Measurements from ENCODE around the gene MECP2.
"Not testable (repeated sequence)": the region's sequence is repeated elsewhere in the genome, so short reads cannot be mapped to it uniquely, and the experiment has no call there.

Gene MECP2

DNA sequence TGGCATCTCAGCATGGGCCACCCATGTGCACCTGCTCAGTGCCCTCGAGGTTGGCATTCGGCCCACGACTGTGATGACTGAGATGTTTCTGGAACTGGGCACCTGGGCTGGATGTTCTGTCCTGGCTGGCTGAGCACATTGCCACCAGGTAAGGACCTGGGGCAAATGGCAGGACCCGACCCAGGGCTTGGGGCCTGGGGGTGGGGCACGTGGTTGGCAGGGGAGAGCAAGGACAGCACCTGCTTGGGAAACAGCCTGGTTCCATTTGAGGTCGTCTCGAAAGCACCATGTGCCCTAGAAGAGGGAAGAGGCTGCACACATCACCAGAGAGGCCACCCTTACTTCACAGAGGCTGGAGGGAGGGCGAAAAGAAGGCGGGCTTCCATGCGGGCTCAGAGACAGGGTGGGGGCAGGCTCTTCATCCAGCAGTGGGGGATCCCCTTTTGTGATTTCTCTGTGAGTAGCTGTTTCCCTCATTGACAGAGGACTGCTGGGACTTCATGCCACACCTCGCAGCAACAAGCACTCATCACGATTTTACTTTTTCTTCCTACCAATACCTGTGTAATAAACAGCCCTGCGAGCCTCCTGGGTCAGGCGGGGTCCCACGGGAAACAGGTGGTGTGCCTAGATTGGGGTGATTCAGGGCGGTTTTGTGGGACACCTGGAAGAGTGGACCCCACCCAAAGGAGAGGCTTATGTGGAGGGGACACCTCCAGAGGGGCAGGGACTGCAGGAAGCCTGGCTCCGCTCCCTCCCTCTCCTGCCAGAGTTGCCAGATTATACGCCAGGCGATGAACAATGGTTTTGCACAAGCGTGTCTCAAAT, 113.0 kb downstream of the MECP2 start:
- DNase-seq = no peak

DNA sequence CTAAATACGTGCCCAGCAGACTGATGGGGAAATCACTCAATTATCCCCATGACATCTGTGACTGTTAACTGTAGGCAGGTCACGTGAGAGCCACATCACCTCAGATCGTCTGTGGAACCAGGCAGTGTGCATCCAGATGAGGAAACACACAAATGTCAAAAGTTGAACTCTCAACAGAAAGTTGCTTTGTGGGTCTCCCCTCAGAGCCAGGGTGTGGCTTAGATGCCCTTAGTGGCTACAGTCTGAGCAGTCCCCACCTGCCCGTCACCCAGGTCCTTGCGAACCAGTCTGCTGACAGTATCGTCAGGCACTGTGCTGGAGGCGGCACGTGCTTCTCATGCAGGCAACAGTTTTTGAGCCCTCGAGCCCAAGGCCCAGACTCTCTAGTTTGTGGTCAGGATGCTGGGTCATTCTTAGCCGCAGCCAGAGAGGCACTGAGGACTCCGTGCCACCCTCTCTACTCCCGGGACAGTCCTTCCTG, 114.2 kb downstream of the MECP2 start:
- DNase-seq = no peak

DNA sequence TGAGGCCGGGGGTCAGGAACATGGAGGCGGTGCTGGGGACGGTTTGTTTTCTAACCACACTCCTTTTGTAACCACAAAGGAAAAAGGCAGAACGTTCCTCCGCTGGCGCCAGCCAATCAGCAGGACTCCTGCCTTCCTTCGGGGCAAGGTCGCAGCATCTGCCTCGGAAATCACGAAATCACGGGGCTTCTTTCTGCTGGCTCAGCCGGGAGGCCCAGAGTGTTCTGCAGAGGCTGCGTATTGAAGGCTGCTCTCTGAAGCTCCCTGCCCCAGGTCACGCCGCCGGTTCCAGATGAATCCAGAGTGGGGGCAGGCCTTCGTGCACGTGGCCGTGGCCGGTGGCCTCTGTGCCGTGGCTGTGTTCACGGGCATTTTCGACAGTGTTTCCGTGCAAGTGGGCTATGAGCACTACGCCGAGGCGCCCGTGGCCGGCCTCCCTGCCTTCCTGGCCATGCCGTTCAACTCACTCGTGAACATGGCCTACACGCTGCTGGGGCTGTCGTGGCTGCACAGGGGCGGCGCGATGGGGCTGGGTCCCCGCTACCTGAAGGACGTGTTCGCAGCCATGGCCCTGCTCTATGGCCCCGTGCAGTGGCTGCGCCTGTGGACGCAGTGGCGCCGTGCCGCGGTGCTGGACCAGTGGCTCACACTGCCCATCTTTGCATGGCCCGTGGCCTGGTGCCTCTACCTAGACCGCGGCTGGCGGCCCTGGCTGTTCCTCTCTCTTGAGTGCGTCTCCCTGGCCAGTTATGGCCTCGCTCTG, 115.6 kb downstream of the MECP2 start:
- DNase-seq = no peak

DNA sequence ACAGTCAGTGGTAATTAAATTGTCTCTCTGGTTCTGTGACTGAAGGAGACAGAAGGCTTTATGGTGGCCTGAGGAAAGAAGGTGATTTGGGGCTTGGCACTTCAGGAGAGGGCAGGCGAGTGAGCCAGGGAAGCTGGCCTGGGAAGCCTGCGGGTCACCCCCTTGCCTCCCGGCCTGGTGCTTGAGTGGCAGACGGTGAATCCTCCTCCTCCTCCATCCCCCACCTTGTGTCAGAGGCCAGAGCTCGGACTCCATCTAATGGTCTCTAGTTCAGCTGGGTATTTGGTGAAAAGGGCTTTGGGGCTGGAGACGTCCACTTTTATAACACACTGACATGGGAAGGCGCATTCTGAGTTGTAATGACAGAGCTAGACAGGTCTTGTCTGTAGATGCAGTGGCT, 116.3 kb downstream of the MECP2 start:
- no peak for DNase-seq

DNA sequence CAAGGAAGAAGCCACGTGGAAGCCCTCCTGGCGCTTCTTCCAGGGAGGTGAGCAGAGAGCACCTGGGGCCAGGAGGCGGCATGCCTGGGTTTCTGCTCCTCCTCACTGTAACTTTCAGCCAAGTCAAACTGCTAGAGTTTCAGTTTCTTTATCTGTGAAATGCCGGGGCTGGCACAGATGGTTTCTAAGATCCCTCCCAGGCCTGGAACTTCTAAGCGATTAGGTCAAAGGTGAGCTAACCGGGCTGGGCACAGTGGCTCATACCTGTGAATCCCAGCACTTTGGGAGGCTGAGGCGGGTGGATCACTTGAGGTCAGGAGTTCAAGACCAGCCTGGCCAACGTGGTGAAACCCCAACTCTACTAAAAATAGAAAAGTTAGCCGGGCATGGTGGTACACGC, 117.1 kb downstream of the MECP2 start:
- not testable (repeated sequence) for DNase-seq

DNA sequence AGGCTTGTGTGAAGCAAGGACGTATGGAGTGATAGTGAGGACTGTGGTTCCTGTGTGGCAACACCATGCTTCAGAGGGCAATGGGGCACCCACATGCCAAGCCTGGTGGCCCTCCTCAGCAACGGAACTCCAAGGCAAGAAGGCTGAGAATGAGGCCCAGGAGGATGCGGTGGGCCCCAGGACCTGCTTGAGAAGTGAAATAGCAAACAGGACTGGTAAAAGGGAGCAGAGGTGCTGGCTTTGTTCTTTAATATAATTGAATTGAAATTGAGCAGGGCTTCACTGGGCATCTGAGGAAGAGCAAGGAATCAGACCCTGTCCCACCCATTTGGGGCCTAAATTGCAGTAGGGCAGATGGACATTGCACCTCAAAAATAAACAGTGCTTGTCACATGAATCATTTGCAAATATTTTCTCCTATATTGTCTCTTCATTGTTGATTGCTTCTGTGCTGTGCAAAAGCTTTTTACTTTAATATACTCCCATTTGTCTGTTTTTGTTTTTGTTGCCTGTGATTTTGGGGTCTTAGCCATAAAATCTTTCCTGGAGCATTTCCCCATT, 122.7 kb downstream of the MECP2 start:
- DNase-seq = no peak

DNA sequence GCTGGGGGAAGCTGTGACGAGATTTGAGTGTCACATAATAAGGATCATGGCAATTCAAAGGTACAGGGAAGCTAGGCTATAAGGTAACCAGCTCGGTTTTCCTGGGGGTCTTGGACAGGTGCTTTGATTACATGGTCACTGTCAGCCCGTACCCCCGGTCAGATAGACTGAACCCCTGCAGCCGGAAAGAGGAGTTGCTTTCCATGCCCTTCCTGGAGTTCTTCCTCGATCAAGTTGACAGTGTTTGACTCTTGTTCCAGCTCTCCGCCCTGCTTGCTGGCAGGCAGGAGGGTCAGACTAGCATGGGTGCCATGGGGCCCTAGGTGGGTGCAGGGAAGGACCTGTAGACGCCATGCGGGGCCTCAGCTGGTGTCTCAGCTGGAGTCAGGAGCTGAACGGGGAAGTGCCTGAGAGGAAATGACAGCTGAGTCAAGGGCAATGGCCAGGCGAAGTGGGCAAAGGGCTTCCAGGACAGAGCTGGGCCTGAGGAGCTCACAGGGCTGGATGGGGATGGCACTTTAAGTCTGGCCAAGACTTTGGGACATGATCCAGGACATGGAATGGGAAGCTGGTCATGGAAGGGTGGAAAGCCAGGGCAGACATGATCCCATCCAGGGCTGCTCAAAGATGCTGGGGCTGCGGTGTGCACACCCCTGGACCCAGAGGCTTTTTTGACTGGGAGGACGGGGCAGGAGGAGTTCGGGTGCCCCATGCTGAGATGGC, 123.4 kb downstream of the MECP2 start:
- DNase-seq = no peak

DNA sequence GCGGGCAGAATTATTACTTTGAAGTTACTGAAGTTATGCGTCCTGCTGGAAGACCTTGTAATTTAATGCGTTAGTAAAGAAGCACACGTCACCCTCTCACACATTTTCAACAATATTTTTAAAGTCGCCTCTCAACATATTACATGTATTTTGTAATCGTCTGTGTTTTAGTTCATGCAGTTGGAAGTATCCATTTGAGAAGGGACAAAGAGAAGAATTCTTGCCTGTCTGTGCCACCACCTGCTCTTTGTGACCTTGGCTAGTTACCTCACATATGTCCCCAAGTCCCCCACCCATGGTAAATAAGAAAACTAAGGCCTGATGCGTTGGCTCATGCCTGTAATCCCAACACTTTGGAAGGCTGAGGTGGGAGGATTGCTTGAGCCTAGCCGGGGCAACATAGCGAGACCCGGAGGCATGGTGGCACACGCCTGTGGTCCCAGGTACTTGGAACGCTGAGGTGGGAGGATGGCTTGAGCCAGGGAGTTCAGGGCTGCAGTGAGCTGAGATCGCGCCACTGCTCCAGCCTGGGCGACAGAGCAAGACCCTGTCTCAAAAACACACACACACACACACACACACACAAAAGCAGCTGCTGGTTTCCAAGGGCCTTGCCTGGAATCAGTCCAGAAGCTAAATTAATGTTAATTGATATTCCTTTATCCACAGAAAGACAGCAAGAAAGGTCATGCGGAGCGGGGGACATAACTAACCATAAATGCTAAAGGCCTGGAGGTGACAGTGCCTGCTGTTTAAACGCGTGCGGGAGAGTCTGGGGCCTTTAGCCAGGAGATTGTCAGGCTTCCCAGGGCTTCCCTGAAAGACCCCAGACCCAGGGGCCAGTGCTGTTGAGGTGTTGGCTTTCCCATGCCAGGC, 124.2 kb downstream of the MECP2 start:
- DNase-seq = no peak

DNA sequence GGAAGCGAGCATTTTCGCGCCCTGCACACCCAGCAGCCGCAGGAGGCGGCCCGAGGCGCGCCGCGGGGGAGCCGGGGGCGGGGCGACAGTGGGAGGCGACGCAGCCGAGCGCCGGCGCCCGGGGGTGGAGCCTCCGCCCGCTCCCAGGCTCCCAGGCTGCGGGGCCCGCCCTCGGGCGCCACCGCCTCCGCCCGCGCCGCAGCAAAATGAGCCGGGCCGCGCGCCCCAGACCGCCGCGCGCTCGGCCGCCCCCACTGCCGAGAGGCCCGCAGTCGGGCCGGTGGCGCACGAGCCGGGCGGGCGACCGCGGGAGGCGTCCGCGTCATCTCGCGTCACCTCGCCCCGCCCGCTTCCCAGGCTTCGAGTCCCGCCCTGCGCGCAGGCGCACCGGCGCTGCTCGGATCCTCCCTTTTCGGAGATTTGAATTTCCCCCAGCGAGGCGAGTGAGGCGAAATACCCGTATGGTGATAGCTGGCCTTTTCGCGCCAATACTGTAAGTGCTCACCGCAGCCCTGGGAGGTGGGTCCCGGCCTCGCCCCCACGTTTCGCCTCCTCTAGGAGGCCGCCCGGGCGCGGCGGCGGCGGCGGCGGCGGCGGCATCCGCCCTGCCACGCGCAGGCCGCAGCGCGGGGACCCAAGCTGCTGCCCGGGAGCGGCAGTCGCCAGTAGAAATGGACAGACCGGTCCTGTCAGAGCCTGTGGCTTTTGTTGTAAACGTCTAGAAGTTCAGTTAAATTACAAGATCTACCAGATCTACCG, 125.0 kb downstream of the MECP2 start, which contains the start of gene TMEM187:
TSS of gene TMEM187 (plus strand) at position 387 of the 759 bp plus-strand sequence. CDS start 9,309 bp downstream, outside the sequence.
- peak; percentile 79 for DNase-seq

All from NCI-H2107 (cell line).